HL-60 (cell line): ENCODE data around the gene LHFPL6.

ENCODE experiments used
- CTCF ChIP-seq: IDR thresholded peaks from one replicate; pipeline ENCODE4 v1.5.1; 2011; ENCODE audit warnings: low read length, control low read depth, inconsistent platforms; ENCODE audit not compliant: insufficient read depth
- GABPA ChIP-seq: IDR thresholded peaks from 2 replicates; pipeline ENCODE4 v1.6.1; 2012; ENCODE audit warnings: low read depth
- POLR2AphosphoS5 ChIP-seq: IDR thresholded peaks from 2 replicates; pipeline ENCODE4 v1.6.1; 2012; ENCODE audit warnings: low read depth
- REST ChIP-seq: IDR thresholded peaks from 2 replicates; pipeline ENCODE4 v1.6.1; 2012; ENCODE audit warnings: low read depth; ENCODE audit not compliant: insufficient replicate concordance
- SPI1 ChIP-seq: IDR thresholded peaks from 2 replicates; pipeline ENCODE4 v1.6.1; 2012; ENCODE audit warnings: low read depth, mild to moderate bottlenecking, borderline replicate concordance

GRCh38 chr13:39411511-39411910 is 191.5 kb downstream of the LHFPL6 start:
- TF ChIP-seq CTCF = no peak
- no peak for TF ChIP-seq POLR2AphosphoS5
- no peak for TF ChIP-seq REST
- no peak for TF ChIP-seq SPI1
- no peak for TF ChIP-seq GABPA
